HG02642 (cell line): ENCODE data around the gene VENTX.

Experiments used
- ATAC-seq: cut with Tn5 transposase; IDR thresholded peaks from one replicate; pipeline ENCODE4 v1.9.1; 2021; ENCODE audit warnings: mild to moderate bottlenecking; ENCODE audit not compliant: unreplicated experiment, poor library complexity

The VENTX gene

GRCh38 chr10:133282846-133283390, 45.3 kb downstream of the VENTX start:
- no peak for ATAC-seq

- no peak for ATAC-seq
Observed at GRCh38 chr10:133283931-133284330, 46.3 kb downstream of the VENTX start.

- ATAC-seq = no peak
Observed at GRCh38 chr10:133285217-133285616, 47.6 kb downstream of the VENTX start.

GRCh38 chr10:133286366-133286765, 48.7 kb downstream of the VENTX start:
- ATAC-seq = no peak

GRCh38 chr10:133287832-133288500, 50.3 kb downstream of the VENTX start:
- ATAC-seq = no peak

GRCh38 chr10:133289761-133290160, 52.1 kb downstream of the VENTX start:
- no peak for ATAC-seq
